T-helper 22 cell (primary cell): ENCODE data around the gene KANSL1.

Experiments
- DNase-seq: peaks from one replicate; pipeline ENCODE4 v3.0.0-alpha.2; 2020; ENCODE audit warnings: low read depth

The KANSL1 gene

DNA sequence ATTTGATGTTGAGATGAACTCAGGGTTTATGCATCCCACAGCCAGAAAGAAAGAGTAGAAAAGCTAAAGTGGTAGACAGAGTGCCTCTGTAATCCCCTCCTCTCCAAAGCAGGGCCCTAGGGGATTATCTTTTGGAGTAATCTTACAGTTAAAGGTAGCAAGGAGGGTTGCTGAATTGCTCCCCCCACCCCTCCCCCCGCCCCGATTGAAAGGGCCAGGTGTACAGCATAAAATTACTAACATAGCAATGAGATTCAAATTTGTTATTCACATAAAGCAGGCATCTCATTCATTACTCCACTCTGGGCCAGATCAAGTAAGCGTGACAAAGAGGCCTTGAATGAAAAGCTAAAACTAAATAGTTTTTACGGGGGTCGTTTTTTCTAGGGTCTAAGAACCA is 121.4 kb downstream of the KANSL1 start:
- no peak for DNase-seq

DNA sequence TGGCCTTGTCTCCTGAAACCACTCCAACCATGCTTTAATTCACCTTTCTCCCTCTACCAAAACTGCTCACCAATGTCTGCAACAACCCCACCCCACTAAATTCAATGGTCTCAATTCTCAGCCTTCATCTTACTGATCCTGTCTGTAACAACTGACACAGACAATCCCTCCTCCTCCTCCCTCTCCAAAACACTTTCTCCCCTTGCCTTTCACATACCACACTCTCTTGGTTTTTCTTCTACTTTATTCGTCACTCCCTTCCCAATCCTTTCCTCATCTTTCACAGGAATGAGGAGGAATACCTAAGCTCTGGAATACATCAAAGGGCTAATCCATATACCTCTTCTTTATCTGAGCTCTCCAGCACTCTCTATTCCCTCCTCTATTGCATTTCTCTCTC is 128.8 kb downstream of the KANSL1 start:
- DNase-seq, result no peak

DNA sequence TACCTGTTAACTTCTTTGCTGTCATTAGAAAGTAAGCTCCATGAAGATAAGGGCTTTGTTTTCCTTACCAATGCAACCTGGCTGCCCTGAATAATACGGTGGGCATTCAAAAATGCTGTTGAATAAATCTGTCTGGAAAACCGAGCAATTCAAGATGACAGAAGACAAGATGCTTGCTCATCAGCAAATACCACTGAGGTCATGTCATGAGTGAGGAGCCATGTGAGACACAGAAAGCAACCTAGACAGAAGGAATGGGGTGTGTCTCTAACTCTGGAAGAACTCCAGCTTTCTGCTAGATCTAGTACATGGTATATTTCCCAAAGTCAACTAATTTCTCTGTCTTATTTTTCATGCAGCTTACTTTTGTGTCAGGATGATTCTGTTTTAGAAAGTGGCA is 130.0 kb downstream of the KANSL1 start:
- DNase-seq, result no peak

DNA sequence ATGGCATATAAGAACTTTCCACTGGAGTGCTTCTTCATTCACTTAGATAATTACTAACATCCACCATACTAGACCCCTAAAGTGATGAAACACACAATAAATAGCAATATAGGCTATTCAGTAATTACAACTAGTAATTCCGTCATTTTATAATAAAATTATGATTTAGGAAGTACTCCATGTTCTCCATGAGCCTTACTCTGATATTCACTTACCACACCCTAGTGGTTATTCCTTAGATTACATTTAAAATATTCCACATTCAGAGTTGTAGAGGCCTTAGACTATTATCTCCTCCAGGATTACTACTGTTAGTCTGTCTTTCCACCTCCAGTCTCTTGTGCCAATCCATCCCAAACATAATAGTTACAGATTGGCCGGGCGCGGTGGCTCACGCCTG is 131.8 kb downstream of the KANSL1 start:
- no peak for DNase-seq

DNA sequence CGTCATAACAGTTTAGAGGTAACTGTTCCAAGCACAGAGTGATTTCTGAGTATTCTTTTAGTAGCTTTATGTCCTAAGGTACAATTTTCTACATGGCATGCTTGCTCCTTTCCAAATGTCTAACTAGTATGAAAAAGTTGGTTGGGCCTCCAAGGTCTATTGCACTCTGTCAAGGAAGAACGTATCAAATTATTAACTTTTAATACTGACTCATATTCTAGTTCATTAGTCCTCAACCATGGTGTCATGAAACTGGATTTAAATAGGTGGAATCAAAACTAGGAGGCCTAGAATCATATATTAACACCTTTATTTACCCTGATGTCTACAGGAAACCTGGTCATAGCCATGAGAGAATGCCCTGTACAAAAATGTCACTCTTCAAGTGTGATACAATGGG is 132.8 kb downstream of the KANSL1 start:
- no peak for DNase-seq

DNA sequence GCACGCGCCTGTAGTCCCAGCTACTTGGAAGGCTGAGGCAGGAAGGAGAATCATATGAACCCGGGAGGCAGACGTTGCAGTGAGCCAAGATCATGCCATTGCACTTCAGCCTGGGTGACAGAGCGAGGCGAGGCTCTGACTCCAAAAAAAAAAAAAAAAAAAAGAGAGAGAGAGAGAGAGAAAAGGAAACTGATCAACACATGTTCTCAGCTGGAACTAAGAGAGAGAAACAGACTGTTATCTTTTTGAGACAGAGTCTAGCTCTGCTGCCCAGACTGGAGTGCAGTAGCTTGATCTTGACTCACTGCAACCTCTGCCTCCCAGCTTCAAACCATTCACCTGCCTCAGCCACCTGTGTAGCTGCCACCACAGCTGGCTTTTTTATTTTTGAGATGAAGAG is 133.7 kb downstream of the KANSL1 start:
- DNase-seq, result no peak

DNA sequence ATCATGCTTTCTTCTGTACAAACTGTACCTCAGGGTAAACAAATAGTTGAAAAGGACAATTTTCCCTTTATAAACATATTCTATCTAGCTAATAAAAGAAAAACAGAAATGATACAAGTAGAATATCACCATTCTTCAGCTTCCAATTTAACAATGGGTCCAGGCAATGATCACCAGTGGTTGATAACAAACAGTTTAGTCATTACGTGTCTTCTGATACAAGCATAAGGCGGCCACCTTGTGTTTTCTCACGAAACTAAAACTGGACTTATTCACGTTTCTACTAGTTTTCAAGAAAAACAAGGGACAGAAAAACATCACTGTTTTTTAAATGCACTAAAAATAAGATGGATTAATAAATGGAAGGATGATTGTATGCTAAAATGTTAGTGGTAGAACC is 135.9 kb downstream of the KANSL1 start:
- no peak for DNase-seq

DNA sequence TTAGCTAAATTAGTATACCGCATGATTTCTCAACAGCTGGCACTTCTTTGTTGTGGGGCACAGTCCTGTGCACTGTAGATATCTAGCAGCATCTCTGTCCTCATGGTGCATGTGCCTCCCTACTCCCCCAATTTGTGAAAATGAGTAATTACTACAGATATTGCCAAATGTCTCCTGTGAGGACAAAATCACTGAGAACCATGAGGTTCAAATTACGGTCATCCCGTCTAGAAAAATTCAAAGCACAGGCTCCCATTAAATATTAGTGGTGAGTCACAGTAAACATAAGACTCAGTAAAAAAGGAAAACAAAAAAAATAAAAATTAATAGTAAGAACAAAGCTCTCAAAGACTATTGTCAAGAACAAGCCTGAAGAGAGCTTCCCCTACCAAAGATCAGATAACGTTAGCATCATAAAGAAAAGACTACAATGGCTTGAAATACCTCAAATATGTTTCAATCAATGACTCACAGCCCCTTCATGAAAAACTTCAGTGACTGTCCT is 136.4 kb downstream of the KANSL1 start:
- no peak for DNase-seq

DNA sequence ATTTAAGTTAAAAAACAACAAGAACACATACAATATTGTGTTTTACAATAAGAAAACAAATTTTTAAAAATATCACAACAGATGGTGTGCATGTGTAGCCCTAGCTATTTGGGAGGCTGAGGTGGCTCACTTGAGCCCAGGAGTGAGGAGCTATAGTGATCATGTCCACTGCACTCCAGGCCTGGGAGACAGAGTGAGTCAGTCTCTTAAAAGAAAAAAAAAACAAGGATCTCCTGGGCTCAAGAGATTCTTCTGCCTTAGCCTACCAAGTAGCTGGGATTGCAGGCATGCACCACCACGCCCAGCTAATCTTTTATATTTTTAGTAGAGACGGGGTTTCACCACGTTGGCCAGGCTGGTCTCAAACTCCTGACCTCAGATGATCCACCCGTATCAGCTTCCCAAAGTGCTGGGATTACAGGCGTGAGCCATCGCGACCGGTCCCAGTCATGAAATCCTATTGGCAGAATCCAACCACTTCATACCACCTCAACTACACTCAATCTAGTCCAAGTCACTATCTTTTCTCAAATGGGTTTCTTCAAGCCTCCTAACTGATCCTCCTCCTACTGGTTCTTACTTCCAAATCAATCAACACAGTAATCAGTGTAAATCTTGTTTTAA is 139.2 kb downstream of the KANSL1 start:
- DNase-seq, result no peak

DNA sequence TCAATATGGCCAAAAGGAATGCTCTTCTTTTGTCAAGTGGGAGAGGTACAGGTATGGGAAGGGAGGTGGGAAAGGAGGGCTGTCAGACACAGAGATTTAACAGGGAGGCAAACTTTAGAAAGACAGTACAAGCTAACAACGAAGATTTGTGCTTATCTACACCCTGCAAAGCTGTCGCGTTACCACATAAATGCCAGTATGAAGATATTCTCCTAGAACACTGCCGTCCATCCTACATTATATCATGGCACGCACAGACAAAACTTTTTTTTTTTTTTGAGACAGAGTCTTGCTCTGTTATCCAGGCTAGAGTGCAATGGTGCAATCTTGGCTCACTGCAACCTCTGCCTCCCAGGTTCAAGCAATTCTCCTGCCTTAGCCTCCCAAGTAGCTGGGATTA is 143.6 kb downstream of the KANSL1 start:
- no peak for DNase-seq

DNA sequence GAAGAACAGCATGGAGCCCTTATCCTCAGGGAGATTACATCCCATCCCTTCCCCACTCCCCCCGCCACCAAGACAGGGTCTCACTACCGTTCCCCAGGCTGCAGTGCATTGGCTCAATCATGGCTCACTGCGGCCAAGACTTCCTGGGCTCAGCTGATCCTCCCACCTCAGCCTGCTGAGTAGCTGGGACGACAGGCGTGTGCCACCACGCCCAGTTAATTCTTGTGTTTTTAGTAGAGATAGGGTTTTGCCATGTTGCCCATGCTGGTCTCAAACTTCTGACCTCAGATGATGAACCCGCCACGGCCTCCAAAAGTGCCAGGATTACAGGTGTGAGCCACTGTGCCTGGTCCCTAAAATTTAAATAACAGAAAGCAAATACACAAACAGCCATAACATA is 145.4 kb downstream of the KANSL1 start:
- DNase-seq, result no peak

DNA sequence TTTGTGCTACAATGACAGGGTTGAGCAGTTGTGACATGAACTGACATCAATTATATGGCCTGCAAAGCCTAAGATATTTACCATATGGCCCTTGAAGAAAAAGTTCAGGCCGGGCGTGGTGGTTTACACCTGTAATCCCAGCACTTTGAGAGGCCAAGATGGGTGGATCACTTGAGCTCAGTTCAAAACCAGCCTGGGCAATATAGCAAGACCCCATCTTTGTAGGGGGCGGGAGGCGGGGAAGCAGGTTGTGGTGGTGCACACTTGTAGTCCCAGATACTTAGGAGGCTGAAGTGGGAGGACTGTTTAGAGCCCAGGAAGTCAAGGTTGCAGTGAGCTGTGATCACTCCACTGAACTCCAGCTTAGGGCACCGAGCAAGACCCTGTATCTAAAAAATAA is 145.8 kb downstream of the KANSL1 start:
- DNase-seq, result no peak

DNA sequence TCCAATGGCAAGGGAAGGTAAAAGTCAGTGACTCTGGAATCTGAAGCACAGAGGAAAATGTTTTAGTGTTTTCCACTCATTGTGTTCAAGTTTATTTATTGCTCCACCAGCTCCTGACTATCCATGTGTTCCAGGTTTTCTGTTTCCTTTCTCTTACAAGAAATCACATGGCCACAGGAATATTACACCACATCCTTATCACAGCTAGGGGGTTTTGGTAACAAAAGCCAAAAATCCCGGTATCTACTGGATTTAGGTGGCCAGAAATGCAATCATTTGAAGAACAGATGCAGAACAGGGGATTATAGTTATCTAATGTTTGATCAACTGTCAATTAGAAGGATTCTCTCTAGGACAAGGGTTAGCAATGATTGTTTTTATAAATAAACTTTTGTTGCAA is 146.3 kb downstream of the KANSL1 start:
- DNase-seq, result no peak

DNA sequence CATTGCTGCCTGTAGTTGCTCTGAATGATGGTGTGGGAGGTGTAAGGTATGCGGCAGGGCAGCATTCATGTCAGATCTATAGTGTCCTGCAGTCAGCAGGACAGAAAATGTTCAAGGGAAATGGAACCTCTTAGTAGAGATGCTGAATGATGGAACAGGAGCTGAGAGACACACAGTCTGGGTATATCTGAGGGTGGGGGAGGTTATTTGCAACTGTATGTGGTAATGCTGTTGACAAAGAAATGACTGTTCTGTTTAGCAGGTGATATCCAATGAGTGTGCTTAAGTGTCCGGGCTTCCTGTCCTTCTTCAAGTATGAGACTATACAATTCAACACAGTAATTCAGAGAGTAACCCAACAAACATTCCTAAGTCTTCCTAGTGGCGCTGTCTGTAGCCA is 147.6 kb downstream of the KANSL1 start:
- DNase-seq, result no peak

DNA sequence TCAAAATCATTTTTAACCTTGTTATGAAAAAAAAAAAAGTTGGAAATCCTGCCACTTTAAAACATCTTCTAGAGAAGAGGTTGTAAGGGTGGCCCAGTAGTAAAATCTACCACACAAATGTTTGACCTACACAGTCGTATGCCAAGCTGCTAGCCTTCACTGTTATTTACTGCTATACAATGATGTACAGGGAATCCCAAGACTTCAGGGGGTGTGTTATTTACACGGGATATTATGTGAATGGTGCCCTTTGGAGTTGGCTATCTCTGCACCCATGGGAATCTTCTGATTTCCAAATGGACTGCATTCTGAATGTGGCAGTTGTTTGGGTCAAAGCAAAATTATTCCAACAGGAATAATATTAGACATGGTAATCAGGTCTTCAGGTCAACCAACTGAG is 148.2 kb downstream of the KANSL1 start:
- DNase-seq, result no peak

DNA sequence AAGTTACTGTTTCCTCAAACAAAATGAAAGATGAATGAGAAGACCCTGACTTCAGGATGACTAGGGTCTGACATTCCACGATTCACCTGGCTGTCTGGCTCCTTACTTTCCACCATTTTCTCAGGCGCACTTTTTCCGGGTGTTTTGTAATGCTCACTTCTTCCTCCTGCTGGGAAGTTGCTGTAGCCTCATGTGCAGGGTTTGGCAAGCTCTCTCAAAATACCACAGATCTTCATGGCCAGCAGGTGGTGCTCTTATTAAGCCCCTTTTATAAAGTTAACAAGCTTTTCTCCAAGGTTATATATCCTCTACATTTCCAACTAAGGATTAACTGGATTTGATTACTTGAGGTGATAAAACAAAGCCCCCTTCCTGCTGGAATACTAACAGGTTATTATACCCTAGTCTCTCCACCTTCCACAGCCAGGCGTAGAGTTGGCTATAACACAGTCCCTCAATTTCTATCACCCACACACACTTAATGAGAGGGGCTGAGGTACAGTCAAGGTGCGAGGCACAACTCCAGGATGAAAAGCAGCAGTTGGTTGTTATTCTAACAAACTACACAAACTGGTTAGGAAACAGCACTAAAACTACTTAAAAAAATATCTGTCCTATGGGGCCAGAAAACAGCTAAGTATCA is 148.8 kb downstream of the KANSL1 start:
- DNase-seq, result no peak

DNA sequence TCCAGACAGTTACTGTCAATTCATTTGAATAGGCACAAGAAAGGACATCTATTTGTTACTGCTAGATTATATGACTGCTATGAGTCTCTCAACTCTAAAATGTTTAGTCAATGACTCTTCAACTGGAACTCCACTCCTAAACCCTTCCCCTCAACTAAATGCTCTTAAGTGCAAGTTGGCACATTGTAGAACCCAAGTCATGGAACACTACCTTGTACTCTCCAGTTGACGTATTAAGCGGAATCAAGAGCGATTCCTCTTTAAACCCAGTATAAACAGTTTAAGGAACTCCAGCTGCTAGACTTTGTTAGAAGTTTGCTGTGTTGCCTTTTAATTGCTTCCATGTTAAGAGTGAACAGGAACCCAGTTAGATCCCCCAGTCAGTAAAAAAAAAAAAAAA is 149.6 kb downstream of the KANSL1 start:
- no peak for DNase-seq

DNA sequence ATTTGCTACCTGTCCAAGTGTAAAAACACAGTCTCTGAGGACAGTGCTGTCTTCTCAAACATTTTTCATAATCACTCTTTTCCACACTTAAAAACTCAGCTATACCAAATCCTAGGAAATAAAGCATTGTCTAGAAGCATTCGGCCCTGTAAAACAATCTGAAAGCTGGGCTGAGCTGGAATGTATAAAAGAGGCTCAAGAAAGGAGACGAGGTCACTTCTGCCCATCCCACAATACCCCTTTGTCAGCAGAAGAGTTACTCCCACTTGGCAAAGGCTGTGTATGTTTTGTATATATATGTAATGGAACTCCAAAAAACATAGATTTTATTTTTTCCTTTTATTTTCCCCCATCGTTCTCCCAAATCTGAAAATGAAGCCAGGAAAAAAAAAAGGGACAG is 150.3 kb downstream of the KANSL1 start:
- DNase-seq, result no peak

DNA sequence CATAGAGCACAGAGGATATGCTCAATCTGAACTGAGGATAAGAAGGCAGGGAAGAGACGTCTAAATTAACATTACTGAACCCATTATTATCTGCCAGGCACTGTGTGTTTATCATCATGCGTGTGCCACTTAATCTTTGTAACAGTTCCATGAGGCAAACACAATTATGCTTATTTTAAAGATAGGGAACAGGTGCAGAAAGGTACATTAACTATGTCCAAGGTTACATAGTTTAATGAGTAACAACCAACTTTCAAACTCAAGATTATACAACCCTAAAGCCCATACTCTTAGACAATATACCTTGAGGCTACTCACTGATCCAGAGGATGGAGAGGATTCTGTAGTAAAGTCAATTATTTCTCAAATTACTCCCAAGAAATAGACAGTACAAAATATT is 151.0 kb downstream of the KANSL1 start:
- DNase-seq, result no peak

DNA sequence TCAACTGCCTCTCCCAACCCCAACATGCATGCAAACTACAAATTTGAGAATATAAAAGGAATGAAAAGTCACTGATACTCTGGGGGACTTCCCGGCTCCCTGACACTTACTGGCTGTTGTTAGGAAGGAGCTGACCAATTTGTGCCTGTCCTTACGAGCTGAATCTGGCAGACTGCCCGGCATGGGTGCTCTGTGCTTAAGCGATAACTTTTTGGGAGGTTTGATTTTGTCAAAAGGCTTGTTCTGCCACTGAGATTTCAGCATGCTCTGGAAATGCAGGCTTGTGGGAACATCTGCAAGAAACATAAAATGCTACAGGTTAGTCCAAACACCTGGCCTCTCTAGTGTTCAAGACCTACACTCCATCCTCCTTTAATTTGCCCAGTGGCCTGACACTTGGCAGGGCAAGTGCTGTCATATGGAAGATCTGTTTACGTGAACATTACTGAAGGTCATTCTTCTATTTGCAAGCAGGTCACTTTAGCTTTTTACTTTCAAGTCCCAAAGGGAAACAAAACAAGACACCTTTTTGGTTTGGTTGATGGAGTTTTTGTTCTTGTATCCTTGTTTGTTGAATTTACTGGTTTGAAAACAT is 153.5 kb downstream of the KANSL1 start:
- no peak for DNase-seq

DNA sequence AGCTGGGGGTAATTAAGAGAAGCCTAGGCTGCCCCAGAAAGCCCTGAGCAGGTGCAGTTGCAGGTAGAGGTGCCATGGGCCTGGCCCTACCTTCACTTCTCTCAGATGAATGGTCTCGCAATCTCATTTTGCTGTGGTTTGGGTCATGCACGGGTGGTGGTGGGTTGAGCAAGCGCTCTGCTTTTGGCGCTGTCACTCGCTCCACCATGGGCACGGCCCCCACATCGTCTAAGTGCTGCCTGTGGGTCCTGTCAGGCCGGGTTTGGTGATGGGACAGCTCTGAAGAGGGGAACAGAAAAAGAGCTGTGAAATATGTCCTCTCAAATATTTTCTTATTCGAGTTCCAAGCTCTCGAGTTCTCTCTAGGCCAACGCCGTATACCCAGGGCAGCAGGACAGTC is 154.3 kb downstream of the KANSL1 start:
- DNase-seq, result no peak

DNA sequence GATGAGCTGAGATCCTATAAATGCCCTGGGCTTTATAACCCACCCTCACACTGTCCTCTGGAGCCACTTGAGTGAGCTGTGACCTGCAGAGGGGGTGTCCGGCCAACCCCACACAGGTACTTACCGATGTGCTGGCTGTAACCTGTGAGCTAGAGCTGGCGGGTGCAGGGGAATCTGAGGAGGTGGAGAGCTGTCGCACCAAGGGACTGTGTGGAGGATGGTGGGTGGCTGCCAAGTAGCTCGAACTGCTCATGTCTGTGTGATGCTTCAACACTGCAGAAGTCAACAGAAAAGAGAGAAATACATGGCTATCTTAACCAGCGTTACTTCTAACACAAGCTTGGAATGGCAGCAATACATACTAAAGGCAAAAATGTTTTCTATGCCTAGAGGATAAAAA is 154.8 kb downstream of the KANSL1 start:
- DNase-seq, result no peak

DNA sequence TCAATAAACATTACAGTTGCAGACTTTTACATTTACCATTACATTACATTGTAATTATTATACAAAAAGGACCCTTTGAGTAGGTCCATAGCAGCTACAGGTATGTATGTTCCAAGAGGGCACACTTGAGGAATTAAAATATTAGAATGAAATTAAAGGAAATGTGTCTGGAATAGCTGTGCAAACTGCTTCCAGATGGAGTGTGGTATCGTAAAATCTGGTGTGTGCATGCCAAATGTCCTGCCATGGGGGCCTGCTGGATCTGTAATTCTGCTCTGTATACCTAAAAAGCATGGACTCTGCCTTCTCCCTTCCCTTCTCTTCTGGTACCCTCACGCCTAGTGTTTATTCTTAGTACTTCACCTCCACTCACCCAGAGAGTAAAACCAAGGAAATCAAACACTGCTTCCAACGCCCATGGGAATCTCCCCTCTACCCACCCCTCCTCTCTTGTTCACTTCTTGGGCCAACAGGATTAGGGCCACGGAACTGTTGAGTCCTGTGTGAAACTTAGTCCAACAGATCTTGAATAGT is 155.4 kb downstream of the KANSL1 start:
- no peak for DNase-seq

DNA sequence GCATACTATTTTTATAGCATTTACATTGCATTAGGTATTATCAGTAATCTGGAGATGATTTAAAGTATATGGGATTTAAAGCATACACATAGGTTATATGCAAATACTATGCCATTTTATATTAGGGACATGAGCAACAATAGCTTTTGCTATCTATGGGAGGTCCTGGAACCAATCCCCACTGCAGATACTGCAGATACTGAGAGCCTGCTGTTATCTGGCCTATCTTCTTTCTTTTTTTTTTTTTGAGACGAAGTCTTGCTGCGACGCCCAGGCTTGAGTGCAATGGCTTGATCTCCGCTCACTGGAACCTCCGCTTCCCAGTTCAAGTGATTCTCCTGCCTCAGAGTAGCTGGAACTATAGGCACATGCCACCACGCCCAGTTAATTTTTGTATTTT is 156.7 kb downstream of the KANSL1 start:
- DNase-seq, result no peak
